Measurements from ENCODE around the gene PATE3. TPM values are rescaled to one million over a fixed set of nuclear protein-coding genes. Genes with fewer than 3 reads are reported as not detected.

Gene PATE3, protein sequence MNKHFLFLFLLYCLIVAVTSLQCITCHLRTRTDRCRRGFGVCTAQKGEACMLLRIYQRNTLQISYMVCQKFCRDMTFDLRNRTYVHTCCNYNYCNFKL
- not detected in 3 replicates for polyA plus RNA-seq
- not detected for polyA plus RNA-seq (2011; ENCODE audit: low read depth)
- not detected in 2 replicates for polyA plus RNA-seq (2011; cell fraction: cytosol; rRNA removed)
- polyA plus RNA-seq (2011; cell fraction: nucleus; rRNA removed): not detected in 2 replicates
- polyA plus RNA-seq (2012; ENCODE audit: low replicate concordance): not detected in 2 replicates
- polyA minus RNA-seq: not detected in 3 replicates
- not detected for polyA minus RNA-seq (2011; cell fraction: cytosol; rRNA and poly(A)+ RNA removed)
- polyA minus RNA-seq (2011; cell fraction: nucleus; rRNA and poly(A)+ RNA removed): not detected in 2 replicates

DNA sequence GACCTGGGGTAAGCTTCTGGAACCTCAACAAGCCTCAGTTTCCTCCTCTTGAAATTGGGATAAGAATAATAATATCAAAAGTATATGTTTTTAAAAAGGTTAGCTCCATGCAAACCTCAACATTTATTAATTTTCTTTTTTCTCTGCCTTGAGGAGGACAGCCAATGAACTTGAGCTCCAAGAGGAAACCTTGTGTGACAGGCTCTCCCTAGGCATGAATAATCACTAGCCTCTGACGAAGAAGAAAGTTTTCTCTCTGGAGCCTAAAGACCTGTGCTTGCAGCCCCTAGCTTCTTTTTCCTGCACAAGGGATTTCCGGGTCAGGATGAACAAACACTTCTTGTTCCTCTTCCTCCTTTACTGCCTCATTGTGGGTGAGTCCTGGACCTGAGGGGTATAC, at the start of gene PATE3:
PATE3 (plus strand) TSS at position 301 of the 400 bp plus-strand sequence; CDS start at position 326, 25 bp downstream.
- H3K79me2 ChIP-seq (ENCODE audit: control insufficient read depth, insufficient read depth, low read length): no peaks in the 10 kb centered on the region
- H2AFZ ChIP-seq (ENCODE audit: control insufficient read depth, low read length): no peak within 1 kb of the TSS
- H4K20me1 ChIP-seq (ENCODE audit: control insufficient read depth, extremely low read depth, insufficient read depth, low read length): no peaks in the 10 kb centered on the region
- DNase-seq (ENCODE audit: low read depth, low spot score) (no peak), FAIRE-seq (no peak)
- dilution Hi-C loops (cut with MboI; ENCODE audit: extremely low pct_ligation_motif_present, low sequenced_read_pairs): no loop called here
- no peaks in the 10 kb centered on the region for H3K36me3 ChIP-seq (ENCODE audit: control insufficient read depth in 2 of 2, extremely low read depth in 1 of 2, insufficient read depth in 2 of 2, low read length in 2 of 2)
- no peaks in the 10 kb centered on the region for H3K9me1 ChIP-seq (ENCODE audit: control insufficient read depth, extremely low read depth, insufficient read depth, low read length)
- no peak for TF ChIP-seq EZH2 (IDR thresholded peaks at IDR 0.05; ENCODE audit: low read length)
- TF ChIP-seq, protein P1, sequence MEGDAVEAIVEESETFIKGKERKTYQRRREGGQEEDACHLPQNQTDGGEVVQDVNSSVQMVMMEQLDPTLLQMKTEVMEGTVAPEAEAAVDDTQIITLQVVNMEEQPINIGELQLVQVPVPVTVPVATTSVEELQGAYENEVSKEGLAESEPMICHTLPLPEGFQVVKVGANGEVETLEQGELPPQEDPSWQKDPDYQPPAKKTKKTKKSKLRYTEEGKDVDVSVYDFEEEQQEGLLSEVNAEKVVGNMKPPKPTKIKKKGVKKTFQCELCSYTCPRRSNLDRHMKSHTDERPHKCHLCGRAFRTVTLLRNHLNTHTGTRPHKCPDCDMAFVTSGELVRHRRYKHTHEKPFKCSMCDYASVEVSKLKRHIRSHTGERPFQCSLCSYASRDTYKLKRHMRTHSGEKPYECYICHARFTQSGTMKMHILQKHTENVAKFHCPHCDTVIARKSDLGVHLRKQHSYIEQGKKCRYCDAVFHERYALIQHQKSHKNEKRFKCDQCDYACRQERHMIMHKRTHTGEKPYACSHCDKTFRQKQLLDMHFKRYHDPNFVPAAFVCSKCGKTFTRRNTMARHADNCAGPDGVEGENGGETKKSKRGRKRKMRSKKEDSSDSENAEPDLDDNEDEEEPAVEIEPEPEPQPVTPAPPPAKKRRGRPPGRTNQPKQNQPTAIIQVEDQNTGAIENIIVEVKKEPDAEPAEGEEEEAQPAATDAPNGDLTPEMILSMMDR (optimal IDR thresholded peaks at IDR 0.05 in 1 of 3, IDR thresholded peaks at IDR 0.05 in 1 of 3, conservative IDR thresholded peaks at IDR 0.05 in 1 of 3; ENCODE audit: extremely low read depth in 1 of 3, insufficient read depth in 2 of 3, low read length in 3 of 3): no peak
- no peaks in the 10 kb centered on the region for H3K4me1 ChIP-seq (ENCODE audit: control insufficient read depth, extremely low read depth, insufficient read depth, low read length)
- no peak within 1 kb of the TSS for H3K4me3 ChIP-seq (ENCODE audit: control insufficient read depth in 2 of 3, extremely low read depth in 1 of 3, insufficient read depth in 2 of 3, low read depth in 1 of 3, low read length in 3 of 3)
- no peak within 1 kb of the TSS for H3K4me2 ChIP-seq (ENCODE audit: control insufficient read depth, extremely low read depth, insufficient read depth, low read depth, low read length)
- H3K27me3 ChIP-seq (ENCODE audit: control insufficient read depth, extremely low read depth, insufficient read depth, low read length): no peaks in the 10 kb centered on the region
- H3K9ac ChIP-seq (ENCODE audit: control insufficient read depth, extremely low read depth, insufficient read depth, low read length): no peak within 1 kb of the TSS
- no peak within 1 kb of the TSS for H3K27ac ChIP-seq (ENCODE audit: control insufficient read depth, insufficient read depth, low read length)
- H3K9me3 ChIP-seq (ENCODE audit: control insufficient read depth, low read depth, low read length): no peaks in the 10 kb centered on the region

DNA sequence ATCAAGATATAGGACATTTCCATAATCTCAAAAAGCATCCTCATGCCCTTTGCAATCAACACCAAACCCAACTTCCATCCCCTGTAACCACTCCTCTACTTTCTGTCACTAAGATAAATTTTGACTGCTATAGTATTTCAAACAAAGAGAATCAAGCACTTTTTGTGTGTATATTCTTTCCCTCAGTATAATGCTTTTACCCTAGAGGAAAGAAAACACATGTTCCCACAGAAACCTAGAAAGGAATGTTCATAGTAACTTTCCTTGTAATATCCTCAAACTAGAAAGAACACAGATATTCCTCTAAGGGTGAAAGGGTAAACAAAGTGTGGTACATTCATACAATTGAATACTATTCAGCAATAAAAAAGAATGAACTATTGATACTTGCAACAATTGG, 47.3 kb upstream of the PATE3 start:
- no peaks in the 10 kb centered on the region for H4K20me1 ChIP-seq (ENCODE audit: control insufficient read depth, extremely low read depth, insufficient read depth, low read length)
- no peak overlapping the region for H3K27ac ChIP-seq (ENCODE audit: control insufficient read depth, insufficient read depth, low read length)
- no peaks in the 10 kb centered on the region for H3K27me3 ChIP-seq (ENCODE audit: control insufficient read depth, extremely low read depth, insufficient read depth, low read length)
- FAIRE-seq: no peak
- no peaks in the 10 kb centered on the region for H3K9me3 ChIP-seq (ENCODE audit: control insufficient read depth, low read depth, low read length)
- no peak overlapping the region for H3K4me3 ChIP-seq (ENCODE audit: control insufficient read depth in 2 of 3, extremely low read depth in 1 of 3, insufficient read depth in 2 of 3, low read depth in 1 of 3, low read length in 3 of 3)
- no peaks in the 10 kb centered on the region for H3K9me1 ChIP-seq (ENCODE audit: control insufficient read depth, extremely low read depth, insufficient read depth, low read length)
- TF ChIP-seq, protein P1 (optimal IDR thresholded peaks at IDR 0.05 in 1 of 3, IDR thresholded peaks at IDR 0.05 in 1 of 3, conservative IDR thresholded peaks at IDR 0.05 in 1 of 3; ENCODE audit: extremely low read depth in 1 of 3, insufficient read depth in 2 of 3, low read length in 3 of 3): no peak
- TF ChIP-seq EZH2 (IDR thresholded peaks at IDR 0.05; ENCODE audit: low read length): no peak
- dilution Hi-C loops (cut with MboI; ENCODE audit: extremely low pct_ligation_motif_present, low sequenced_read_pairs): no loop called here
- H3K79me2 ChIP-seq (ENCODE audit: control insufficient read depth, insufficient read depth, low read length): no peaks in the 10 kb centered on the region
- no peak overlapping the region for H3K9ac ChIP-seq (ENCODE audit: control insufficient read depth, extremely low read depth, insufficient read depth, low read length)
- no peaks in the 10 kb centered on the region for H3K36me3 ChIP-seq (ENCODE audit: control insufficient read depth in 2 of 2, extremely low read depth in 1 of 2, insufficient read depth in 2 of 2, low read length in 2 of 2)
- H3K4me1 ChIP-seq (ENCODE audit: control insufficient read depth, extremely low read depth, insufficient read depth, low read length): no peaks in the 10 kb centered on the region
- no peak overlapping the region for H2AFZ ChIP-seq (ENCODE audit: control insufficient read depth, low read length)
- no peak overlapping the region for H3K4me2 ChIP-seq (ENCODE audit: control insufficient read depth, extremely low read depth, insufficient read depth, low read depth, low read length)
- no peak for DNase-seq (ENCODE audit: low read depth, low spot score)

Data from keratinocyte (primary cell).